Thymus (tissue), 11 donors: ENCODE measurements around the gene NRG2. TPM values are rescaled to one million over a fixed set of nuclear protein-coding genes. Genes with fewer than 3 reads are reported as not detected.

Source experiments
- DNase-seq, 9 donors: peaks; one replicate each; pipeline ENCODE4 v3.0.0-alpha.2; 2013; ENCODE audit warnings: low spot score in 9 of 9, low read depth in 6 of 9, missing footprints in 1 of 9
- H3K27ac ChIP-seq, 2 donors: one replicate each; pipeline ENCODE4 v1.5.1; 2013; ENCODE audit warnings: control low read depth in 1 of 2, low read depth in 1 of 2, low read length in 1 of 2, mild to moderate bottlenecking in 1 of 2, moderate library complexity in 1 of 2
- H3K27me3 ChIP-seq, 2 donors: one replicate each; pipeline ENCODE4 v1.5.1; 2013; ENCODE audit warnings: low read length in 1 of 2; ENCODE audit not compliant: control insufficient read depth in 2 of 2, insufficient read depth in 1 of 2
- H3K36me3 ChIP-seq, 2 donors: one replicate each; pipeline ENCODE4 v1.5.1; 2013; ENCODE audit warnings: low read length in 1 of 2, mild to moderate bottlenecking in 1 of 2, moderate library complexity in 1 of 2; ENCODE audit not compliant: control insufficient read depth in 2 of 2, insufficient read depth in 2 of 2
- H3K4me1 ChIP-seq, 2 donors: one replicate each; pipeline ENCODE4 v1.5.1; 2013; ENCODE audit warnings: low read length in 2 of 2; ENCODE audit not compliant: control insufficient read depth in 2 of 2, insufficient read depth in 2 of 2
- H3K4me3 ChIP-seq, 2 donors: one replicate each; pipeline ENCODE4 v1.5.1; 2013; ENCODE audit warnings: low read length in 2 of 2, control low read depth in 1 of 2, mild to moderate bottlenecking in 1 of 2
- H3K9me3 ChIP-seq, 2 donors: one replicate each; pipeline ENCODE4 v1.5.1; 2013; ENCODE audit warnings: low read length in 1 of 2, mild to moderate bottlenecking in 1 of 2; ENCODE audit not compliant: control insufficient read depth in 2 of 2, insufficient read depth in 1 of 2
- WGBS: extraction: QIAGEN DNeasy Blood & Tissue Kit; methylation state at CpG from one replicate; pipeline ENCODE4 v1.1.7; 2013; 5-methylcytosine and 5-hydroxymethylcytosine counted together
- polyA plus RNA-seq: library from polyadenylated mRNA; stranded (reverse); fragments of 200-250 nt; gene quantifications from one replicate; pipeline ENCODE4 v1.2.3, GENCODE V29; 2013
- total RNA-seq: library from RNA; stranded (reverse); fragments of 120-200 nt; gene quantifications from one replicate; pipeline ENCODE4 v1.2.4, GENCODE V29; 2013
- donor health status: healthy.

Gene NRG2
- total and polyA plus RNA-seq, 2 donors = 0.38 to 0.96 TPM

- peaks cover 0 to 19% of the 10 kb centered on the region in 2 donors for H3K27me3 ChIP-seq
- H3K4me3 ChIP-seq = no peak overlapping the region
- no peak overlapping the region for H3K27ac ChIP-seq
- no peaks in the 10 kb centered on the region for H3K36me3 ChIP-seq
- DNase-seq = no peak
- H3K9me3 ChIP-seq = no peaks in the 10 kb centered on the region
- H3K4me1 ChIP-seq = no peaks in the 10 kb centered on the region
- 52% methylated on average over 10 of the region's 10 CpGs for WGBS
Observed at GRCh38 chr5:140072812-140073211, 29.7 kb upstream of the NRG2 start.

GRCh38 chr5:140060816-140061215 lies 17.7 kb upstream of the NRG2 start:
- Histone ChIP-seq H3K4me3 (no peak overlapping the region), H3K27me3 (peaks cover 3 to 27% of the 10 kb centered on the region in 2 donors), H3K36me3 (no peaks in the 10 kb centered on the region), H3K9me3 (no peaks in the 10 kb centered on the region), H3K4me1 (no peaks in the 10 kb centered on the region), H3K27ac (no peak overlapping the region)
- DNase-seq = no peak
- 93% methylated on average over 1 of the region's 1 CpG for WGBS

GRCh38 chr5:140058212-140058932 lies 15.3 kb upstream of the NRG2 start:
- no peak overlapping the region for H3K4me3 ChIP-seq
- DNase-seq = no peak
- H3K9me3 ChIP-seq = no peaks in the 10 kb centered on the region
- 91% methylated on average over 5 of the region's 5 CpGs for WGBS
- no peak overlapping the region for H3K27ac ChIP-seq
- H3K36me3 ChIP-seq = no peaks in the 10 kb centered on the region
- no peaks in the 10 kb centered on the region for H3K4me1 ChIP-seq
- peaks cover 2 to 28% of the 10 kb centered on the region in 2 donors for H3K27me3 ChIP-seq

GRCh38 chr5:140056880-140057279 lies 13.8 kb upstream of the NRG2 start:
- no peak overlapping the region for H3K4me3 ChIP-seq
- peaks cover 2 to 26% of the 10 kb centered on the region in 2 donors for H3K27me3 ChIP-seq
- no peaks in the 10 kb centered on the region for H3K9me3 ChIP-seq
- no peaks in the 10 kb centered on the region for H3K36me3 ChIP-seq
- DNase-seq = no peak
- WGBS = 97% methylated on average over 1 of the region's 1 CpG
- no peak overlapping the region for H3K27ac ChIP-seq
- no peaks in the 10 kb centered on the region for H3K4me1 ChIP-seq

- Histone ChIP-seq H3K36me3 (no peaks in the 10 kb centered on the region), H3K27ac (no peak overlapping the region), H3K4me3 (no peak overlapping the region), H3K4me1 (no peaks in the 10 kb centered on the region), H3K9me3 (no peaks in the 10 kb centered on the region), H3K27me3 (peaks cover 2 to 24% of the 10 kb centered on the region in 2 donors)
- WGBS = 52% methylated on average over 3 of the region's 3 CpGs
- DNase-seq = no peak
Observed at GRCh38 chr5:140055152-140055551, 12.1 kb upstream of the NRG2 start.

- no peaks in the 10 kb centered on the region for H3K4me1 ChIP-seq
- no peak for DNase-seq
- WGBS = 100% methylated on average over 1 of the region's 1 CpG
- H3K36me3 ChIP-seq = no peaks in the 10 kb centered on the region
- no peaks in the 10 kb centered on the region for H3K9me3 ChIP-seq
- peaks cover 2 to 22% of the 10 kb centered on the region in 2 donors for H3K27me3 ChIP-seq
- no peak overlapping the region for H3K4me3 ChIP-seq
- H3K27ac ChIP-seq = no peak overlapping the region
Observed at GRCh38 chr5:140054086-140054689, 11.1 kb upstream of the NRG2 start.

GRCh38 chr5:140051950-140052349 lies 8.9 kb upstream of the NRG2 start:
- DNase-seq = no peak
- 73% methylated on average over 1 of the region's 1 CpG for WGBS
- no peaks in the 10 kb centered on the region for H3K36me3 ChIP-seq
- H3K27me3 ChIP-seq = peaks cover 0 to 18% of the 10 kb centered on the region in 2 donors
- H3K4me1 ChIP-seq = no peaks in the 10 kb centered on the region
- no peaks in the 10 kb centered on the region for H3K9me3 ChIP-seq
- no peak overlapping the region for H3K4me3 ChIP-seq
- no peak overlapping the region for H3K27ac ChIP-seq

GRCh38 chr5:140049713-140050112 lies 6.6 kb upstream of the NRG2 start:
- H3K4me1 ChIP-seq = no peaks in the 10 kb centered on the region
- no peaks in the 10 kb centered on the region for H3K9me3 ChIP-seq
- no peaks in the 10 kb centered on the region for H3K36me3 ChIP-seq
- WGBS = 81% methylated on average over 5 of the region's 5 CpGs
- H3K27ac ChIP-seq = no peak overlapping the region
- peaks cover 8 to 26% of the 10 kb centered on the region in 2 donors for H3K27me3 ChIP-seq
- DNase-seq = no peak
- H3K4me3 ChIP-seq = no peak overlapping the region

- no peaks in the 10 kb centered on the region for H3K36me3 ChIP-seq
- 70% methylated on average over 1 of the region's 1 CpG for WGBS
Observed at GRCh38 chr5:140049205-140049604, 6.1 kb upstream of the NRG2 start.

More at GRCh38 chr5:140049205-140049604, 6.1 kb upstream of the NRG2 start:
- no peaks in the 10 kb centered on the region for H3K4me1 ChIP-seq
- H3K9me3 ChIP-seq = no peaks in the 10 kb centered on the region
- peaks cover 8 to 29% of the 10 kb centered on the region in 2 donors for H3K27me3 ChIP-seq
- no peak overlapping the region for H3K27ac ChIP-seq
- no peak overlapping the region for H3K4me3 ChIP-seq
- no peak for DNase-seq
